AG04449 (cell line): ENCODE measurements around the gene PDZD4.

Experiments used
- CTCF ChIA-PET: fragments of 350-600 bp; formaldehyde crosslinking; extraction: SDS; loops from one replicate; lab custom pipeline; 2021; ENCODE audit warnings: antibody characterized with exemption; lab: Yijun Ruan, JAX
- POLR2A ChIA-PET: fragments of 400-600, 350-600 bp; formaldehyde crosslinking; extraction: SDS; loops from one replicate; lab custom pipeline; 2020; ENCODE audit warnings: antibody characterized with exemption, inconsistent platforms; lab: Yijun Ruan, JAX
- DNase-seq: peaks from one replicate; pipeline ENCODE4 v3.0.0-alpha.2; 2010; ENCODE audit warnings: low read depth, low spot score
- H3K4me3 ChIP-seq: 2 replicates; pipeline ENCODE4 v1.5.1; 2011; ENCODE audit warnings: low read depth, mild to moderate bottlenecking, control low read depth, low read length
- TF ChIP-seq, protein P1 (sequence below): IDR thresholded peaks from one replicate; pipeline ENCODE4 v1.5.1; 2011; ENCODE audit warnings: mild to moderate bottlenecking, moderate library complexity, low read length, control low read depth, inconsistent platforms; ENCODE audit not compliant: insufficient read depth; ENCODE audit errors: missing control alignments

The PDZD4 gene

DNA sequence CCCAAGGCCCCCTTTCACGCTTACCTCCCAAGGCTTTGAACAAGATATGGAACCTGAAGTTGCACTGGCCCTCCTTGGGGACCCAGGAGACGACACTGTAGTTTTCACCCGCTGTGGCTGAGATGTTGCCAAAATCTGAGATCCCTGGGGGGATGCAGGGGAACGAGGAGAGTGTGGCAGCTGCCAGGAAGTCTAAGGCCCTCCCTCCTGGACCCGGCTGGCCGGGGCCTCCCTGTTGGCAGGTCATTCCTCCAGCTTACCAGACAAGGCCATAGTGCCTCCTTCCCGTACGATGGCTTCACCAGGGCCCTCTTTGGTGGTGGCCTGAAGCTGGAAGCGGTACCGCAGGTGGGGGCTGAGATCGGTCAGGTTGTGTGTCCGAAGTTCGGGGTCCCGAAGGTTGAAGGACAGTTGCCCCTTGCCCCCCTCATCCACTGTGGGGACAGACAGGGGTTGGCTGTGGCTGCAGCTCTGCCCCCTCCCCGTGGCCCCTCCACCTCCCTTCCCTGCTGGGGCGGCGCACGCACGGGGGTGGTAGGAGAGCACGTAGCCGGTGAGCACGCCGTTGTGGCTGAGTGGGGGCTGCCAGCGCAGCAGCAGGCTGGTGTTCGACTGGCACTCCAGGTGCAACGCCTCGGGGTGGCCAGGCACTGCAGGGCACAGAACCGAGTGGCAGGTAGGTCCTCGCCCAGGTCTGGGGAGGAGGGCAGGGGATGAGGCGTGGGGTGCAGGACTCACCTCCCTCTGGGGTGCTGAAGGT, 34.4 kb upstream of the PDZD4 start:
- TF ChIP-seq, protein P1, sequence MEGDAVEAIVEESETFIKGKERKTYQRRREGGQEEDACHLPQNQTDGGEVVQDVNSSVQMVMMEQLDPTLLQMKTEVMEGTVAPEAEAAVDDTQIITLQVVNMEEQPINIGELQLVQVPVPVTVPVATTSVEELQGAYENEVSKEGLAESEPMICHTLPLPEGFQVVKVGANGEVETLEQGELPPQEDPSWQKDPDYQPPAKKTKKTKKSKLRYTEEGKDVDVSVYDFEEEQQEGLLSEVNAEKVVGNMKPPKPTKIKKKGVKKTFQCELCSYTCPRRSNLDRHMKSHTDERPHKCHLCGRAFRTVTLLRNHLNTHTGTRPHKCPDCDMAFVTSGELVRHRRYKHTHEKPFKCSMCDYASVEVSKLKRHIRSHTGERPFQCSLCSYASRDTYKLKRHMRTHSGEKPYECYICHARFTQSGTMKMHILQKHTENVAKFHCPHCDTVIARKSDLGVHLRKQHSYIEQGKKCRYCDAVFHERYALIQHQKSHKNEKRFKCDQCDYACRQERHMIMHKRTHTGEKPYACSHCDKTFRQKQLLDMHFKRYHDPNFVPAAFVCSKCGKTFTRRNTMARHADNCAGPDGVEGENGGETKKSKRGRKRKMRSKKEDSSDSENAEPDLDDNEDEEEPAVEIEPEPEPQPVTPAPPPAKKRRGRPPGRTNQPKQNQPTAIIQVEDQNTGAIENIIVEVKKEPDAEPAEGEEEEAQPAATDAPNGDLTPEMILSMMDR: no peak
- H3K4me3 ChIP-seq: no peak overlapping the region
- ChIA-PET CTCF (no interaction called here), POLR2A (no interaction called here)
- no peak for DNase-seq

GRCh38 chrX:153864101-153864500, 33.8 kb upstream of the PDZD4 start:
- POLR2A ChIA-PET: no interaction called here
- no peak for DNase-seq
- H3K4me3 ChIP-seq: no peak overlapping the region
- CTCF ChIA-PET: no interaction called here
- TF ChIP-seq, protein P1: no peak

DNA sequence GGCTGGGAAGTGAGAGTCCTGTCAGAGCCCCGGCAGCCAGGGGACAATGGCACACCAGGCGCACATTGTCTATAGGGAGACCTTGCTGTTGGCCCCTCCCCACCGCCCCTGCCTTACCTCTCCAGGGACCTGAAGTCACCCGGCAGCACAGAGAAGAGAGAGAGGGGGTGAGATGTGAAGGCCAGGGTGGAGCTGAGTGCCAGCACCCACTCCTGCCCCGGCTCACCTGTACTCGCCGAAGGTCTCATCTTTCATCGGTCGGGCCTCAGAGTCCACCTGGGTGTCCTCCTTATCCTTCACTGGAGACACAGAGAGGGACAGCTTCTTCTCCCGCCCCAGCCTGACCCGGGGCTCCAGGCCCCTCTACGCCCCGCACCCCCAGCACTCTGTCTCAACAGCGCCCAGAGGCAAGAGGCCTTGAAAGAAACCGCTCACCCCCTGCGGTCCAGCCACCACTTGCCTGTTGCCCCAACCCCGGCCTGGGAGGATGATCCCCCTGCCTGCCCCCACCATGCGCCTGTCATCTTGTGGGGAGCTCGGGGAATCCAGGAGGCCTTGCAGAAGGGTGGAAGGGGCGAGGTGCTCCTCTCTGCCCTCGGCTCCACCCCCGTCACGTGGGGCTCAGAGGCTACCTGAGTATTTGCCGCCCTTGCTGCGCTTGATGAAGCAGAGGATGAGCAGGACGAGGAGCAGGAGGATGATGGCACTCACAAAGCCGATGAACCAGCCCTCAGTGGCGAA, 33.1 kb upstream of the PDZD4 start:
- no peak for DNase-seq
- ChIA-PET POLR2A (no interaction called here), CTCF (no interaction called here)
- no peak overlapping the region for H3K4me3 ChIP-seq
- TF ChIP-seq, protein P1: no peak

DNA sequence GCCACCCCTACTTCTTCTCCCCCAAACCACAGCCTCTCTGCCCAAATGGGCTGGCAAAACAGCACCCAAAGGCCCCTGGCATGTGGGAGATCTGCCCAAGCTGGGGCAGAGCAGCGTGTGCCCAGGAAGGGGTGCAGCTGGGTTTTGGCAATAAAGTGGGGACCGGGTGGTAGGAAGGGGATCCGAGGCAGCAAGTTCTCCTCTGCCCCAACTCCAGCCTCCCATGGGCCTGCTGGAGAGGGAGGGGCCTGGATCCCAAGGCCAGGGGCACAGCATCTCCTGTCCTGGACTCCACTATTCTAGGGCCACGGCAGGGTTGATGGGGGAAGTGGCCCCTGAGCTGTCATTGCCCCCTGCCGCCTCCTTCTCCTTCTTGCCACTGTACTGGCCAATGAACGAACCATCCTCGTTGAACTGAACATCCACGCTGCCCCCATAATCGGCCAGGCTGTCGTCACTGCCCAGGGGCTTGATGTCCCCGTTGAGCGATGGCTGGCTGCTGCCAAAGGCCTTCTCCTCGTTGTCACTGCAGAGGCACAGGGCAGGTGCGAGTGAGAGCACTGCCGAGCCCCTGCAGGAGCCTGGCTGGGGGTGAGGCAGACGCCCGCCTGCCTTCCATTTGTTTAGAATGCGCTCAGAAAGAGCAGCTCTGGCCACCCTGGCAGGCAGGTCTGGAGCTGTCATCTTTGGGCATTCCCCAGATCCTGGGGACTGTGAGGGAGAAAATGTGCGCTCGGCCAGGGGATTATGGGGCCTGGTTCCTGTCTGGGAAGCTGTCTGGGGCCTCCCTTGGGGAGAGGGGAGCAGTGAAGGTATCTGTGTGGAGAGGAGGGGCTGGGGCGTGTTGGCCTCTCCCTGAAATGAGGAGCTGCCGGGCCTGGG, 32.3 kb upstream of the PDZD4 start:
- no peak for DNase-seq
- CTCF ChIA-PET: no interaction called here
- TF ChIP-seq, protein P1: no peak
- no peak overlapping the region for H3K4me3 ChIP-seq
- POLR2A ChIA-PET: no interaction called here

DNA sequence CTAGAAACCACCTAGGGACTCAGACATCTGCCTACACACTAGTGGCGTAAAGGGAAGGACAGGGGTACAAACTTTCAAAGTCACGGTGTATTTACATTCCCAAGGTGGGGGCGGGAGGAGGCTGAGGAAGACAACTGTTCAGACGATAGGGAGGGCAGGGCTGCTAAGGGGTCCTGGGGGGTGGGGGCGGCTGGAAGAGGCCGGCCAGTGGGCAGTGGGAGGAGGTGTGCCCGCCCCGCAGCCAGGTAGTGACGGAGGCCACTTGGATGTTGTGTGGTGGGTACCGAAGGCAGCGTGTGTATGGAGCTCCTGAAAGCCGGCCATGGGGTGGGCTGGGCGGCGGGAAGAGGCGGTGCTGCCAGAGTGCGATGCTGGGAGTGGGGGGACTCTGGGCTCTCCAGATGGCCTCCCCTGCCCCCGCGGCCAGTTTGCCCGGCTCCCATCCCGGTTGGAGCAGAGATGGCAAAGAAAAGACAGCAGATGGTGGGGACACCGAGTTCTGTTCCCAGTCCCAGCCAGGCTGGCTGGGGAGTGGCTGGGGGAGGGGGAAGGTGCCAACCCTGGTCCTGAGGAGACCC, 31.5 kb upstream of the PDZD4 start:
- POLR2A ChIA-PET: no interaction called here
- CTCF ChIA-PET: no interaction called here
- no peak overlapping the region for H3K4me3 ChIP-seq
- TF ChIP-seq, protein P1: no peak
- no peak for DNase-seq
